Hair follicular keratinocyte (primary cell): ENCODE measurements around the gene ESYT1. TPM values are rescaled to one million over a fixed set of nuclear protein-coding genes. Genes with fewer than 3 reads are reported as not detected.

Experiments
- total RNA-seq: library from RNA; depleted of rRNA; stranded (reverse); fragments of >200 nt; gene quantifications from 2 replicates; pipeline ENCODE4 v1.2.3, GENCODE V29; 2015

ESYT1 gene
- total RNA-seq: 176 and 198 TPM in 2 replicates

GRCh38 chr12:56127888-56128669 lies at the start of gene ESYT1:
ESYT1 (plus strand) TSS chr12:56128267; CDS start chr12:56128320, 53 bp downstream.

GRCh38 chr12:56079723-56080555 lies 48.1 kb upstream of the ESYT1 start, which contains the start of gene ERBB3:
ERBB3 (plus strand) TSS chr12:56080165; CDS start chr12:56080301, 136 bp downstream.

GRCh38 chr12:56104109-56104814 lies 23.8 kb upstream of the ESYT1 start, which contains the start of gene PA2G4:
PA2G4 (plus strand) TSS chr12:56104559; CDS start chr12:56104738, 179 bp downstream.

GRCh38 chr12:56116267-56117081 lies 11.6 kb upstream of the ESYT1 start, which contains the start of gene RPL41:
RPL41 (plus strand) TSS chr12:56116633.

GRCh38 chr12:56117778-56118687 lies 10.0 kb upstream of the ESYT1 start, which contains the start of gene ZC3H10:
ZC3H10 (plus strand) TSS chr12:56118266; CDS start chr12:56120563, 2,297 bp downstream.

GRCh38 chr12:56152132-56152755 lies 24.2 kb downstream of the ESYT1 start, which contains the start of gene MYL6B:
MYL6B (plus strand) TSS chr12:56152587; CDS start chr12:56153919, 1,332 bp downstream.

GRCh38 chr12:56158029-56158925 lies 30.2 kb downstream of the ESYT1 start, which contains the start of gene MYL6:
MYL6 (plus strand) TSS chr12:56158359; CDS start chr12:56158402, 43 bp downstream.

GRCh38 chr12:56189099-56189917 lies 61.2 kb downstream of the ESYT1 start, which contains the start of gene SMARCC2:
SMARCC2 (minus strand) TSS chr12:56189483; CDS start chr12:56189461, 22 bp downstream.

Other genes starting within 250 kb of the ESYT1 start
- gene PYM1, start 200.4 kb upstream of the ESYT1 start, total RNA-seq: 47.9 and 67.3 TPM in 2 replicates
- gene DGKA, start 197.1 kb upstream of the ESYT1 start, total RNA-seq: 157 and 232 TPM in 2 replicates
- 1.8 and 3.4 TPM in 2 replicates for gene PMEL, start 162.2 kb upstream of the ESYT1 start, total RNA-seq
- gene CDK2, start 161.4 kb upstream of the ESYT1 start, total RNA-seq: 27.1 and 50.3 TPM in 2 replicates
- 46.3 and 70.7 TPM in 2 replicates for gene RAB5B, start 154.2 kb upstream of the ESYT1 start, total RNA-seq
- 8.3 and 11.2 TPM in 2 replicates for gene SUOX, start 131.0 kb upstream of the ESYT1 start, total RNA-seq
- 0.94 and 2.2 TPM in 2 replicates for gene IKZF4, start 107.2 kb upstream of the ESYT1 start, total RNA-seq
- gene RPS26, start 86.3 kb upstream of the ESYT1 start, total RNA-seq: 1,053 and 1,704 TPM in 2 replicates
- 6.2 and 14.0 TPM in 2 replicates for gene ERBB3, start 48.1 kb upstream of the ESYT1 start, total RNA-seq
- gene PA2G4, start 23.7 kb upstream of the ESYT1 start, total RNA-seq: 183 and 356 TPM in 2 replicates
- gene RPL41, start 11.6 kb upstream of the ESYT1 start, total RNA-seq: 4,093 and 5,143 TPM in 2 replicates
- 0.62 and 3.8 TPM in 2 replicates for gene ZC3H10, start 10.0 kb upstream of the ESYT1 start, total RNA-seq
- 41.4 and 72.2 TPM in 2 replicates for gene MYL6B, start 24.3 kb downstream of the ESYT1 start, total RNA-seq
- 1,992 and 2,124 TPM in 2 replicates for gene MYL6, start 30.1 kb downstream of the ESYT1 start, total RNA-seq
- gene SMARCC2, start 61.2 kb downstream of the ESYT1 start, total RNA-seq: 18.7 and 24.4 TPM in 2 replicates
- gene RNF41, start 93.7 kb downstream of the ESYT1 start, total RNA-seq: 37.4 and 58.7 TPM in 2 replicates
- gene NABP2, start 96.1 kb downstream of the ESYT1 start, total RNA-seq: 33.0 and 54.3 TPM in 2 replicates
- not detected in 2 replicates for gene SLC39A5, start 101.8 kb downstream of the ESYT1 start, total RNA-seq
- gene ANKRD52, start 130.1 kb downstream of the ESYT1 start, total RNA-seq: 11.9 and 14.2 TPM in 2 replicates
- 4.8 TPM in 2 replicates for gene COQ10A, start 138.7 kb downstream of the ESYT1 start, total RNA-seq
- 106 and 130 TPM in 2 replicates for gene CS, start 172.1 kb downstream of the ESYT1 start, total RNA-seq
- 85.5 and 113 TPM in 2 replicates for gene CNPY2, start 187.7 kb downstream of the ESYT1 start, total RNA-seq
- 9.7 and 17.5 TPM in 2 replicates for gene PAN2, start 205.7 kb downstream of the ESYT1 start, total RNA-seq
- gene IL23A, start 210.6 kb downstream of the ESYT1 start, total RNA-seq: 2.7 and 5.5 TPM in 2 replicates
- 40.0 and 64.2 TPM in 2 replicates for gene STAT2, start 231.8 kb downstream of the ESYT1 start, total RNA-seq
- gene APOF, start 234.6 kb downstream of the ESYT1 start, total RNA-seq: not detected in 2 replicates